GM11168 (cell line): ENCODE measurements around the gene SCAI.
"Not testable (repeated sequence)": the region's sequence is repeated elsewhere in the genome, so short reads cannot be mapped to it uniquely, and the experiment has no call there.

ENCODE experiments used
- in situ Hi-C: fragments of 300-500 bp; cut with MboI; formaldehyde crosslinking; loops from one replicate; pipeline ENCODE4 v1.12.0; 2022; ENCODE audit warnings: low sequenced_read_pairs; ENCODE audit not compliant: unreplicated experiment

SCAI gene

DNA sequence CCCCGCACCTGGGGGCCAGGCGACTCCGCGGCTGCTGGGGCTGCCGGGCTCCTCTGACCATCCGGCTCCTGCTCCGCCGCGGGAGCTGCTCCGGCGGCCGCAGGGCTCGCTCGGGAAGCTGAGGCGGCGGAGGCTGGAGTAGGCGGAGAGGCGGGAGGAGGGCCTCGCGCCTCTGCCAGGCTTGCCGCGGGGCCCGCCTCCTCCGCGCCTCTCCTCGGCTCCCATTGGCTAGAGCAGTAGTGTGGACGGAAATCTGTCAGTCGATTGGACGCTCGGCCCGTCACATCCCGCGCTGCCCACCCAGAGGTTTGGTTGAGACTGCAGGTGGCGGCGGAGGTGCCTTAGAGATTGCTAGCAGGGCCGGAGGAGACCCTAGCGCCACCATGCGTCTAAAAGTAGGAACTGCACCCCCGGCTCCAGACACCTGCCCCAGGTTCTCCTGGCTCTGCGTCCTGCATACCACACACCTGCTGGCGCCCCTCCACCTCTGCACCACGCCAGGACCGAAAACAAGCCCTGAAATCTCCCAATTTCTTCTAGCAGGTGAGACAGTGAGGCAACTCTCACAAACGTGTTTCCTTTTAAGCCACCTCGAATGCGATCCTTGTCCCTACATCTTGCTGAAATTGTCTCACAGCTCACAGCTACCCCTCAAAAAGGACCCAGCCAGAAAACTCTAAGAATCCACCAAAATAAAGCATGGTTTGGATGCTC, at the start of gene SCAI:
Gene SCAI (minus strand): TSS at position 152 of the 714 bp plus-strand sequence. CDS start 91 bp downstream, at position 61.
- in situ Hi-C loops = loop anchor here (10.0 kb wide), 1 partner anchor 229 kb away; no protein-coding TSS in a partner anchor

DNA sequence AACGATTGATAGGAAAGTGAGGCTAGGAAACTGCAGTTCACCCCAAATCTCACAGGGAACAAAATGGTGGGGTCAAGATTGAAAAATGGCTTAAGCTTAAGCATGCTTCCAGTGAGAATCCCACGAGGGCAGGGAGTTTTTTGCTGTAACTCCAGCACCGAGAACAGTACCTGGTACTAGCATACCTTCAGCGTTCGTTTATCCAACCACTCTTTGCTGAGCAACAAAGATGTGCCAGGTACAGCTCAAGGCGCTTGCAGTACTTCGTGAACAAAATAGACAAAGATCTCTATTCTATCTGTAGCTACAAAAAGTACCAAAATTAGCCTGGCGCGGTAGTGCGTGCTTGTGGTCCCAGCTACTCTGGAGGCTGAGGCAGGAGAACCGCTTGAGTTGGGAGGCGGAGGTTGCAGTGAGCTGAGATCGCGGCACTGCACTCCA, 47.1 kb upstream of the SCAI start:
- in situ Hi-C loops = no loop called here

DNA sequence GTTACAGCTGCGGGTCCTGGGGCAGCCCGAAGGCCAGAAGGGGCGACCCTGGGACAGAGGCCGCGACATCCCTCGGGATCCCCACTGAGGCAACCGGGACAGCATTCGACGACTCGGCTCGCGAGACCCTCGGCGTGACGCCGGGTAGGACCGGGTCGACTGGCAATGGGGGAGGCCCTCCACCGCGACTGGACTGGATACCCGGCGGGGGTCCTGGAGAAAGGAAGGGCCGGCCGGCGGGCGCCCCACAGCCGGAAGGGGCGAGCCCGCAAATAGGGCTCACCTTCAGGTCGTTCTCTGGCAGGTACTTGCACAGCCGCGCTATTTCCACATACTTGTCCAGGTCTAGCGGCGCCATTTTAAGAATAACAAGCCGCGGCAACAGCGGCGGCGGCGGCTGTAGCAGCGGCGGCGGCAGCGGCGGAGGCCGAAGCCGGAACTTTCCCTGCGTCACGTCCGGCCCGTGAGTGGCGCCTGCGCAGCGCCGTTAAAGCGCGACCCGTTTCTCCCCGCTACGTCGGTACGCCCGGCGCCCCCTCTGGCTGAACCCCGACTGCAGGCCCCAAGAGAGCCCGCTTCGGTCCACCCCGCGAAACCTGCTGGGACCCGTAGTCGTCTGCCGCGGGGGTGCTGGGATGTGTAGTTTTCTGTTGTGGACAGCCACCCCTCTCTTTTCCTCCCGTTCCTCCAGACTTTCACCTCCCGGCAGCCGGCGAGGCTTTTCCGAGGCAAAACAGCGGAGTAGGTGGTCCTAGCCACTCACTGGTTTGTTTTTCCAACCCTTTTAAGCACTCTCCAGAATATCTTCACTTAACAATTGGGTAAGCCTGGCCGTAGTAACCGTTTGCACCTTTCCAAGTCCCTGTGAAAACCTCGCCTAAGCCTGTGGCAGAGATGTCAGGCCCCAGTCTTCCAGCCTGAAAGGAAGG, 46.3 kb upstream of the SCAI start, which contains the start of gene PPP6C:
Gene PPP6C (minus strand): TSS at position 443 of the 929 bp plus-strand sequence. CDS start 85 bp downstream, at position 358.
- in situ Hi-C loops = no loop called here

DNA sequence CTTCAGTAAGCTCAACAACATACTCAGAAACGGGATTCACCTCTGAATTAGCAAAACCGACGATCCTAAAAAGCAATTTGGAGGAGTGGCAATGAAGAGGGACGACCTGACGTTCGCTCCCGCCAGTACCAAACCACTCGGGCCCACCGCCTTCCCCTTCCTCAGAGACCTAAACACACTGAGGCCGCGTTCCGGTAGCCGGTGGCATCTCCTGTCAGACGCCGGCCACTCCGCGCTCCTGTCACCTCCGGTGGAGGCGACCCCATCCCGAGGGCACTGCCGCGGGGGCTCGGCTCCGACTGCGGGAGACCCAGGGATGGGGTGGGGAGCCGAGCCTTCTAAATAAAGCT, 45.7 kb upstream of the SCAI start:
- in situ Hi-C loops = no loop called here

DNA sequence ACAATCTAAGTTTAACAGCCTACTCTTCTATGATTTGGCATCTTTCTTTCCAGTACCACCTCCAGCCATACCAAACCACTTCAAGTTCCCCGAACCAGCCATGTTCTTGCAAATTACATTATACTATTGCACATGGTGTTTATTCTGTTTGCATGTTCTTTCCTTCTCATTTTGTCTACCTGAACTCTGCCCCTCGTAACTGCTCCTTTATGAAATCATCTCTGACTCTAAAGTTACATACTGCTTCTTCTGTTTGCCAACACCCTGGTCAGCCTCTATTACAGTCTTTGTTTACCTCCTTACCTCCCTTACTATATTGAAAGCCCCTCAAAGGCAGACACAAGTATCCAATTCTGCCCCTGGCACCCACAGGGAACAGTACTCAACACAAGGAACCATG, 40.2 kb upstream of the SCAI start:
- in situ Hi-C loops = no loop called here

DNA sequence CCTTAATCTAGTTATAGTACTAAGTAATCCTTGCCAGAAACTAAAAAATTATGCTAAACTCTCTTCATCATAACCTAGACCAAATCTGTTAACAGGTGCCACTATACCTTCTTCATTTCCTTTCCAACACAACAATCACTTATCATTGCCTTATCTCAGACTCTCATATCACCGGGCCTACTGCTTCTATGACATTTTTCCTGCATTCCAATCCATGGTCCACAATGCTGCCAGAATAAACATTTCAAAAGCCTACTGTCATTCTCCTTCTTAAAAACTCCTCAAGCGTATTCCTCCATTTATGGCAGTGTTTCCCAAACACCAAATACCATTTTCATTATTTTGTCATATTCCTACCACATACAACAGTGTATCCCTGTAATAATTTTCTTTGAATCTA, 39.7 kb upstream of the SCAI start:
- in situ Hi-C loops = no loop called here

DNA sequence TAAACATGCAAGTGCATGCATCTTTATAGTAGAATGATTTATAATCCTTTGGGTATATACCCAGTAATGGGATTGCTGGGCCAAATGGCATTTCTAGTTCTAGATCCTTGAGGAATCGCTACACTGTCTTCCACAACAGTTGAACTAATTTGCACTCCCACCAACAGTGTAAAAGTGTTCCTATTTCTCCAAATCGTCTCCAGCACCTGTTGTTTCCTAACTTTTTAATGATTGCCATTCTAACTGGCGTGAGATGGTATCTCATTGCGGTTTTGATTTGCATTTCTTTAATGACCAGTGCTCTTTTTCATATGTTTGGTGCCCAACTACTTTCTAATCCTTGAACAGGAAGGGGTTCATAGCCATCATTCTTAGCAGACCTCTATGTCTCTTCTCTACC, 38.4 kb upstream of the SCAI start:
- in situ Hi-C loops = not testable (repeated sequence)

DNA sequence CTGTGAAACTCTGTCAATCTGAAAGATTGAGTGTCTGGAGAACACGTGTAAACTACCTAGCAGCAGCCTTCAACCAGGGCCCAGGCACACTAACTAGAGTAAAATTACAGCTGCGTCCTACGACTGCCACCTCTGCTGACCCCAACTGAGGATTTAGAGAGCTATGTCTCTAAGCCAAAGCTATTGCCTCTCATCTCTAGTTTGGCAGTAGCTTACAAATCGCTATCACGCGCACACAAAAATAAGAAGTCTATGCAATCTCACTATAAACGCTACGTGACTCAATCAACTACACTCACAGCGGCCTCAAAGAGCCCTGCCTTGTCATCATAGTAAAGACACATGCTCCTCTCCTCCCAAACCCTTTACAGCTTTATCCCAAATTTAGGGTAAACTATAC, 37.5 kb upstream of the SCAI start:
- in situ Hi-C loops = no loop called here

DNA sequence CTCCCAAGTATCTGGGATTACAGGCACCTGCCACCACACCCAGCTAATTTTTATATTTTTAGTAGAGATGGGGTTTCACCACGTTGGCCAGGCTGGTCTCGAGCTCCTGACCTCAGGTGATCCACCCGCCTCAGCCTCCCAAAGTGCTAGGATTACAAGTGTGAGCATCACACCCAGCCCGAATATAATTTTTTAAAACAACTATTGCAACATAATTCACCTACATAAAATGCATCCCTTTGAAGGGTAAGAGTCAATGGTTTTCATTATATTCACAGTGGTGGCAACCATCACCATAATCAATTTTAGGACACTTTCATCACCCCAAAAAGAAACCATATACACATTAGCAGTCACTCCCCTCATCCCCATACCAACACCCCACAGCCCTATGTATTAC, 36.4 kb upstream of the SCAI start:
- in situ Hi-C loops = not testable (repeated sequence)

DNA sequence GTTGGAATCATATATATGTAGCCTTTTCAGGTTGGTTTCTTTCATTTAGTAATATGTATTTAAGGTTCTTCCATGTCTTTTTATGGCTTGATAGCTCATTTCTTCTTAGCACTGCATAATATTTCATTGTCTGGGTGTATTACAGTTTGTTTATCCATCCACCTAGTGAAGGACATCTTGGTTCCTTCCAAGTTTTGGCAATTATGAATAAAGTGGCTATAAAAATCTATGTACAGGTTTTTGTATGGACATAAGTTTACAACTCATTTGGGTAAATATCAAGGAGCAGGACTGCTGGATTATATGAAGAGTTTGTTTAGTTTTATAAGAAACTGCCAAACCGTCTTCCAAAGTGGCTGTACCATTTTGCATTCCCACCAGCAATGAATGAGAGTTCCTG, 34.6 kb upstream of the SCAI start:
- in situ Hi-C loops = no loop called here

DNA sequence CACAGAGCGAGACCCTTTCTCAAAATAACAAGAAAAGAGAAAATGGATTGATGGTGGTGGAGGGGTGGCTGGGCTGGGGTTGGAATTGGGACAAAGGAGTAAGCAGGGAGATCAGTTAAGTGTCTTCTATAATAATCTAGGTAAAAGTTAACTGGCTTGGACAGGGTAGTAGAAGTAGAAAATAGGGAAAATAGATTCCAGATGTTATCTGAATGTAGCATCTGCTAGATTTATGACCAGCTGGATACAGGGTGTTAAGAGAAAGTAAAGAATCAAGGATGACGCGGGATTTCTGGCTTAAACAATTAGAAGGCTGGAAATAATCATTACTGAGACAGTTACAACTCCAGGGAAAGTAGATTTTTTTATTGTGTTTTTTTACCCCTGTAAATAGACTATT, 33.3 kb upstream of the SCAI start:
- in situ Hi-C loops = no loop called here

DNA sequence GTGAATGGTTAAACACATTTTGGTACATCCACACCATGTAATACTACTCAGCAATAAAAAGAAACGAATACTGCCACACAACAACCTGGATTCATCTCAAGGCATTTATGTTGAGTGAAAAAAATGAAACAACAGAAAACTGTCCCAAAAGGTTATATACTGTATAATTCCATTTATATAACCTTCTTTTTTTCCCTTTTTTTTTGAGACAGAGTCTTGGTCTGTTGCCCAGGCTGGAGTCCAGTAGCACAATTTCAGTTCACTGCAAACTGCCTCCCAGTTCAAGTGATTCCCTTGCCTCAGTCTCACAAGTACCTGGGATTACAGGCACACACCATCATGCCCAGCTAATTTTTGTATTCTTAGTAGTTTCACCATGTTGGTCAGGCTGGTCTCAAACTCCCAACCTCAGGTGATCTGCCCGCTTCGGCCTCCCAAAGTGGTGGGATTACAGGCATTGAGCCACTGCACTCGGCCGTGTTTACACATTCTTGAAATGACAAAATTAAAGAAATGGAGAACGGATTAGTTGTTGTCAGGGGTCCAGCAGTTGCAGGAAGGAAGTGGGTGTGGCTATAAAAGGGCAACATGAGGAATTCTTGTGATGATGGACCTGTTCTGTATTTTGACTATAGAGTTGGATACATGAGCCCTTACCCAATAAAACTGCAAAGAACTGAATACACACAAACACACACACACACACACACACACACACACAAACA, 28.9 kb upstream of the SCAI start:
- in situ Hi-C loops = no loop called here

DNA sequence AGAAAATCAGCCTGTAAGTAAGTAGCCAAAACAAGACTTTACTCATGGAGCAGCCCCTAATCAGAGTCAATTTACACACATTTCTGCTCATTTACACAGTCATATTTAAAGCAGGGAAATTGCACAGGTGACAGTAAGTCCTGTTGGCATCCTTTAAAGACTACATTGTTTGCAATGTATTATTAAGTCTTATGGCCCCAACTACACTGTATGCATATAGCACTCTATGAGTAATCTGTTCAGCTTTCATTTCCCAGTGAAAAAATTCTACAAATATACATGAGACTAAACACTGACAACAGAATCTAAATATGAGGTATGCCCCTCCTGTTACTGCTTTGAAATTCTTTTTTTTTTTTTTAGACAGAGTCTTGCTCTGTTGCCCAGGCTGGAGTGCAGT, 26.6 kb upstream of the SCAI start:
- in situ Hi-C loops = no loop called here

DNA sequence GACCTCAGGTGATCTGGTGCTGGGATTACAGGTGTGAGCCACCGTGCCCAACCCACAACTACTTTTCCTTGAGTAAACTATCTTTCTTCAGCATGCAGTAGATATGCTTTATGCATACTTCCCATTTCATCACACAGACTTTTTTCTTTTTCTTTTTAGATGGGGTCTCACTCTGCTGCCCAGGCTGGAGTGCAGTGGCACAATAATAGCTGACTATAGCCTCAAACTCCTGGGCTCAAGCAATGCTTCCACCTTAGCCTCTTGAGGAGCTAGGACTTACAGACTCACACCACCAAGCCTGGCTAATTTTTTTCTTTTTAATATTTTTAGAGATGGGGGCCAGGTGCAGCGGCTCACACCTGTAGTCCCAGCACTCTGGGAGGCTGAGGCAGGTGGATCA, 23.4 kb upstream of the SCAI start:
- in situ Hi-C loops = no loop called here

DNA sequence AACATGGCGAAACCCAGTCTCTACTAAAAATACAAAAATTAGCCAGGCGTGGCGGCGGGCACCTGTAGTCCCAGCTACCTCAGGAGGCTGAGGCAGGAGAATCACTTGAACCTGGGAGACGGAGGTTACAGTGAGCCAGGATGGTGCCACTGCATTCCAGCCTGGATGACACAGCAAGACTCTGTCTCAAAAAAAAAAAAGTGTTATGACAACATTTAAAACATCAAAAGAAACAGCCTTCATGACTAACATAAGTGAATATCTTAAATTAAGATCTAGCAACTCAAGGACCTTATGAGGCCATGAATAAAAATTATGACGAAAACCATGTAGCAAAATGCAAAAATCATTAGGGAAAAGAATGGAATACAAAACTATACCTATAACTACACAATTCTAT, 19.6 kb upstream of the SCAI start:
- in situ Hi-C loops = not testable (repeated sequence)

DNA sequence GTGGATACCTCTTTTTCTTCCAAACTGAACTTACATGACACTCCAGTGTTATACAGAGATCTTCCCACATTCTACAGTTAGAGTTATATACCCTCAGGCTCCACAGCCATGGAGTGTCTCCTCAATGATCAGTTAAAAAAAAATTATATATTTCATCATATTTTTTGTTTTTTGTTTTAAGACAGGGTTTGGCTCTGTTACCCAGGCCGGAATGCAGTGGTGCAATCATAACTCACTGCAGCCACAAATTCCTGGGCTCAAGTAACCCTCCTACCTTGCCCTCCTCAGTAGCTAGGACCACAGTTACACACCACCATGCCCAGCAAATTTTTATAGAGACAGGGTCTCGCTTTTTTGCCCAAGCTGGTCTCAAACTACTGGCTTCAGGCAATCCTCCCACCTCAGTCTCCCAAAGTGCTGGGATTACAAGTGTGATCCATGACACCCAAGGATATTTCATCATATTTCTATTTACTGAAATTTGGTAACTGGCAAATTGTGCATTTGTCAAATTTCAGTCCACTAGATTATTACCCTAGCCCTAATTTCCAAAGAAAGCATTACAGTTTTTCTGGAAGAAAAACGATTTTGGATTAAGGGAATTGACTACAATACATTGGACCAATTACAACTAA, 18.1 kb upstream of the SCAI start:
- in situ Hi-C loops = no loop called here

DNA sequence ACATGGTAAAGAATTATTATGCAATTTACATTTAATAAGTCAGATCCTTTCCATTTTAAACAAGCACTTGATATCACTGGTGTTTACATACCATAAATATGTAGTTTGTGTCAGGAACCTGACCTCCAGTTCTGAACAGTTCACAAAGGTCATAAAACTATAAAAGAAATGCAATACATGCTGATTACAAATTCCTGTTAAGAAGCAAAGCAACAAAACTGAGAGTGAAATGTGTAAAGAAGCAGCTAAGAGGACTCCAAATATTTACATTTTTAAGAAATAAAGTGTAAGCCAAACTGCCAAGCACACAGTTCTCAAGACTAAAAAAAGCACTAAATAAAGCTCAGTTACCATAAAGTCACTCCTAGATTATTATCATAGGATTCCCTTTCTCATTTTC, 17.4 kb upstream of the SCAI start:
- in situ Hi-C loops = no loop called here

DNA sequence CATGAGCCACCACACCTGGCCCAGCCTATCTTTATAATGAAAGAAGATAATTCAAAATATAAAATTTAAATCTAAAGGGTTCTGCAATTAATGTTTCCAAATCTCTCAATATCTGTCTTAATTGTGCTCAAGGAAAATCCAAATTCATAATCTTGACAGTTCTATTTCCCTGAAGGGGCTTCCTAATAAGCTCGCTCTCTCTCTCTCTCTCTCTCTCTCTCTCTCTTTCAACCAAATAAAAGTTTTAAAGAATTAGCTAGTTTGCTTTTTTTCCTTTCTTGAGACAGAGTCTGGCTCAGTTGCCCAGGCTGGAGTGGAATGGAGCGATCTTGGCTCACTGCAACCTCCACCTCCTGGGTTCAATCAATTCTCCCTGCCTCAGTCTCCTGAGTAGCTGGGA, 13.2 kb upstream of the SCAI start:
- in situ Hi-C loops = no loop called here

DNA sequence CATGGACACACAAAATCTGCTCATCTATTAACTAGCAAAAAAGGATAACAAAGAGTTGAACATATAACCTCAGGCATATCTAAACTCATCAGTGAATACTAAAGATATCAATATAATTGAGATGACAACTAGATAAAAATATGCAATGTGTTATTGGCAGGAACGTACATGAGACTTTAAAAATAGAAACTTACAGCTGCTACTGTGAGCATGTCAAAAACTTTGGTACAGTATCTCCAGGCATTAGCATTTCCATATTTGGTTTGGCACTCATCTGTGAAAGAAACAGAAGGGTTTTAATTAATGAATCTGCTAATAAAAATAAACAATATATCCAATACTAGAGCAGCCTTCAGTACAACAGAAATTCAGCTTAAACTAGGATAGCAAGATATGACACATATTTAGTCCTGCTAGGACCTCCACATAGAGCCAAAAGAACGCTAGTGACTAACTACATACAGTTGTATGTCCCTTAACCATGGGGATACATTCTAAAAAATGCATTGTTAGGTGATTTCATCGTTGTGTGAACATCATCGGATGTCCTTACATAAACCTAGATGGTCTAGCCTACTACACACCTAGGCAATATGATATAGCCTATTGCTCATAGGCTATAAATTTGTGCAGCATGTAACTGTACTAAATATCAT, 10.5 kb upstream of the SCAI start:
- in situ Hi-C loops = no loop called here

DNA sequence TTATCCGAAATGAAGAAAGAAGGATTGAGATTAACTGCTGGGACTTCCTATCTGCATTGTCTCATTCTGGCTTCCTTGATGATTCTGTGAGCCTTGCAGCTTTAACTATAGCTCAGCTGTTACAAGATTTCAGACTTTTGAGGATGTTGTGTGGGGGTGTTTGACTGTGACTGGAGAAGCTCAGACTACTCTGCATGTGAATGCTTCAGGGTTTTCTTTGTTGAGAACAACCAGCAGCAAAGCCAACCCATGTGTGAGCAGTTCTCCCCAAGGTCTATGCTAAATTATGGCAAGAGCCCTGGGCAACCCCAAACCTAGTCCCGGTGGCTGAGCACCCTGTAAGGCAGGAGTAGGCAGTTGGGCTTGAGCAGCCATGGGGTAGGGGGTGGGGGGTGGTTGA, 8.4 kb upstream of the SCAI start:
- in situ Hi-C loops = no loop called here
